Testis (tissue), 2 donors: ENCODE measurements around the gene DCTN5.

Experiments used
- POLR2A ChIP-seq: fragments of 450-650 bp; IDR thresholded peaks from one replicate; pipeline ENCODE4 v1.6.1; 2017; ENCODE audit warnings: antibody characterized with exemption, mild to moderate bottlenecking, moderate library complexity
- TF ChIP-seq, protein P1 (sequence below), 3 experiments: fragments of 450-650 bp in 2 of 3; fragments of 200-600 bp in 1 of 3; sonication (generic) in 1 of 3; IDR thresholded peaks; one replicate each; pipeline ENCODE4 v1.5.1; 2016 to 2019; ENCODE audit warnings: antibody characterized with exemption in 3 of 3, mild to moderate bottlenecking in 2 of 3, moderate library complexity in 1 of 3

DNA sequence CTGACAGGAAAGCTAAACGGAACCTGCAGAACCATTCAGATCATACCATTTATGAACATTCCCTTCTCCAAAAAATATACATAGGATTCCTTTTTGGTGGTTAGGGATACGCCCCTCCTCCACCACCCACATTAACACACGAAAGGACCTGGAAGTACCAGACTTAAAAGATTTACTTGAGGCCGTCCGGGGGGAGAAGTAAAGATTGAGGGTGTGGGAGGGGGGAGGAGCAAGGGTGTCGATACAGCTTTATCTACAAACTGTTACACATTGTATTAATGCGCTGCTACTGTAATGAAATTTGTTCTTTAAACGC is 693 bp upstream of the DCTN5 start:
- no peak for TF ChIP-seq POLR2A
- TF ChIP-seq, protein P1, sequence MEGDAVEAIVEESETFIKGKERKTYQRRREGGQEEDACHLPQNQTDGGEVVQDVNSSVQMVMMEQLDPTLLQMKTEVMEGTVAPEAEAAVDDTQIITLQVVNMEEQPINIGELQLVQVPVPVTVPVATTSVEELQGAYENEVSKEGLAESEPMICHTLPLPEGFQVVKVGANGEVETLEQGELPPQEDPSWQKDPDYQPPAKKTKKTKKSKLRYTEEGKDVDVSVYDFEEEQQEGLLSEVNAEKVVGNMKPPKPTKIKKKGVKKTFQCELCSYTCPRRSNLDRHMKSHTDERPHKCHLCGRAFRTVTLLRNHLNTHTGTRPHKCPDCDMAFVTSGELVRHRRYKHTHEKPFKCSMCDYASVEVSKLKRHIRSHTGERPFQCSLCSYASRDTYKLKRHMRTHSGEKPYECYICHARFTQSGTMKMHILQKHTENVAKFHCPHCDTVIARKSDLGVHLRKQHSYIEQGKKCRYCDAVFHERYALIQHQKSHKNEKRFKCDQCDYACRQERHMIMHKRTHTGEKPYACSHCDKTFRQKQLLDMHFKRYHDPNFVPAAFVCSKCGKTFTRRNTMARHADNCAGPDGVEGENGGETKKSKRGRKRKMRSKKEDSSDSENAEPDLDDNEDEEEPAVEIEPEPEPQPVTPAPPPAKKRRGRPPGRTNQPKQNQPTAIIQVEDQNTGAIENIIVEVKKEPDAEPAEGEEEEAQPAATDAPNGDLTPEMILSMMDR (IDR thresholded peaks at IDR 0.05) = no peak
